LNCAP (cell line): ENCODE results near the gene CDH22.

Source experiments
- TF ChIP-seq, protein P1 (sequence below): fragments of 450-650 bp; IDR thresholded peaks from 2 replicates; pipeline ENCODE4 v1.5.1; 2017; ENCODE audit warnings: mild to moderate bottlenecking

Gene CDH22

GRCh38 chr20:46312075-46312944 is 4.0 kb upstream of the CDH22 start:
- TF ChIP-seq, protein P1, sequence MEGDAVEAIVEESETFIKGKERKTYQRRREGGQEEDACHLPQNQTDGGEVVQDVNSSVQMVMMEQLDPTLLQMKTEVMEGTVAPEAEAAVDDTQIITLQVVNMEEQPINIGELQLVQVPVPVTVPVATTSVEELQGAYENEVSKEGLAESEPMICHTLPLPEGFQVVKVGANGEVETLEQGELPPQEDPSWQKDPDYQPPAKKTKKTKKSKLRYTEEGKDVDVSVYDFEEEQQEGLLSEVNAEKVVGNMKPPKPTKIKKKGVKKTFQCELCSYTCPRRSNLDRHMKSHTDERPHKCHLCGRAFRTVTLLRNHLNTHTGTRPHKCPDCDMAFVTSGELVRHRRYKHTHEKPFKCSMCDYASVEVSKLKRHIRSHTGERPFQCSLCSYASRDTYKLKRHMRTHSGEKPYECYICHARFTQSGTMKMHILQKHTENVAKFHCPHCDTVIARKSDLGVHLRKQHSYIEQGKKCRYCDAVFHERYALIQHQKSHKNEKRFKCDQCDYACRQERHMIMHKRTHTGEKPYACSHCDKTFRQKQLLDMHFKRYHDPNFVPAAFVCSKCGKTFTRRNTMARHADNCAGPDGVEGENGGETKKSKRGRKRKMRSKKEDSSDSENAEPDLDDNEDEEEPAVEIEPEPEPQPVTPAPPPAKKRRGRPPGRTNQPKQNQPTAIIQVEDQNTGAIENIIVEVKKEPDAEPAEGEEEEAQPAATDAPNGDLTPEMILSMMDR: 0 out of 2 replicates have a peak, but pooled peaks have one; percentile 13

DNA sequence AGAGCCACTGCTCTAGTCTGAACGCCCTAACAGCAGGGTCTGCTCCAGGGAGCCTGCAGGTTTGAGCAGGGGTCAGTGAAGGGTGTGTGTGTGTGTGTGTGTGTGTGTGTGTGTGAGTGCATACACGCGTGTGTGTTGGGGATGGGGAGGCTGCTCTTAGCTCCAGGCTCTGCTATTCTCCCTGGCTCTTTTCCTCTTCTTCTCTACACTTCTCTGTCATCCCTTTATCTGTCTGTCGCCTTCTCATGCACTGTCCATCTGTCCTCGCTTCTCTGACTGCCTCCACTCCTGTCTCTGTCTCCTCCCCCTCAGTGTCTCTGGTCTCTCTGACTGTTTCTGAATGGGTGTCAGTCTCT is 3.4 kb upstream of the CDH22 start:
- TF ChIP-seq, protein P1: no peak

DNA sequence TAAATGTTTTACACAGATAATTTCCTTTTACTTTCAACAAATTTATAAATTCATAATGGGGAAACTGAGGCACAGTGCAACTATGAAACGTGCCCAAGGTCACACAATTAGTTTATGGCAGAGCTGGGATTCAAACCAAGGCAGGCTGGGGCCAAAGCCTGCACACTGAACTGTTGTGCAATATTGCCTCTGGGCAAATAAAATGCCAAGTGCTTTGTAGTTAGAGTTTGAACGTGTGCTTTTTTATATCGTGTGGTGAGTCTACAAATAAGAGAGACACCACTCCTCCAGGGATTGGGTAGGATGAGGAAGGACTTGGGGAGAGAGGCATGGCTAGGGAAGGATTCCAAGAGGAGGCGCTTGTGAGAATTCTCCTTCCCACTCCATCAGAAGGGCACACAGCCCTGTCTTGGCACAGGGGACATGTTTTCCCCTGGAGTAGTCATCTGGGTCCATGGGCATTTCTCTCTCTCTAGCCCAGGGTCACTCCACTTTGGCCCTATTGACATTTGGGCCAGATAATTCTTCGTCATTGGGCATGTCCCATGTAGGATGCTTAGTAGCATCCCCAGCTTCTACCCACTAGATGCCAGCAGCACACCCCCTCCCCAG is 2.8 kb upstream of the CDH22 start:
- TF ChIP-seq, protein P1: no peak

DNA sequence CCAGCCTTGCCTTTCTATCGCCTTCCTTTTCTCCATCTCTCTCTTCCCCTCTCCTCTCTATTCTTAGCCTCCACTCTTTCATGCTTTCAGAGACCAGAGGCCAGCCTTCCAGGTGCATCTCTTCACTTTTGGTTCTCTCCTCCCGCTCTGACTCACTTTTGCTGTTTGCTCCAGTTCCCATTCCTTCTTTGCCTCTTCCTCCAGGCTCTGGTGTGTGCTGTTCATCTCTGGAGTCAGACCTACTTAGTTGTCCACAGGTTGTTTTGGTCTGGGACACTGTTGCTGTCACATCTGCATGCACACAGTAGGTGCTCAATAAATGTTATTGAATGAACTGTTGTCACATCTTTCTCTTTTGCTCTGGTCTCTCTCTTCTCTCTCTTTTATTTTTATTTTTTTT is 1.6 kb upstream of the CDH22 start:
- TF ChIP-seq, protein P1: no peak

DNA sequence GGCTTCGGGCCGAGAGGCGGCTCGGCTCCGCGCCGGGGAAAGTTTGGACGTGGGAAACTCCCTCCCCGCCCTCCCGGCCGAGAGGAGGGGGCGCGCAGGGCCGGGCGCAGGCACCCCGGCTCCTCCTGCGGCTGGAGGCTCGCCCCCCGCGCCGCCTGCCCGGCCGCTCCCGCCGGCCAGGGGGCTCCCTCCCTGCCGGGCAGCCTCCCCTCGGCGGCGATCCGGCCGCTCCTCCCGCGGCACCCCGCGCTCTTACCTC is 370 bp downstream of the CDH22 start:
- TF ChIP-seq, protein P1: no peak

GRCh38 chr20:46307139-46307998 is 929 bp downstream of the CDH22 start:
- TF ChIP-seq, protein P1: peak; percentile 85

DNA sequence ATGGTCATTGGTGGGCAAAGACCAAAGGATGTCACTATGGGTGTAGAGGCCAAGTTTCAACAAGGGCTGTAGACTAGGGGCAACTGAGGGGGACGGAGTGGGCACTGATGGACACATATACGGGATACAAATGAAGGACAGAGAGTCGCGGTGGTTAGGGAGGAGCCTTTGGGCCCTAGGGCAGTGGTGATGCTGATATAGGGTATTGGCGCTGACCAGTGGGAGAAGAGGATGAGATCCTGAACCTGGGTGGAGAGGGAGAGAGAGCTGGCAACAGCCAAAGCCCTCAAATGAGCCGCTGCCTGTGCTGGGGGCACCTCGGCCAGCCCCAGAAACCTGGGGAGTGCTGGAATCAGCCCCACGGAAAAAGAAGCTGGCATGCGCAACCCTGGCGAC is 1.6 kb downstream of the CDH22 start:
- TF ChIP-seq, protein P1: no peak
